PC-9 (cell line): ENCODE results near the gene MLST8. TPM values are rescaled to one million over a fixed set of nuclear protein-coding genes. Genes with fewer than 3 reads are reported as not detected.

Experiments used
- BruUV-seq: library from RNA; stranded (reverse); fragments of 400-500 nt; replicated peaks from 2 replicates; lab custom pipeline; 2021; lab: Mats Ljungman, UMichigan
- CTCF ChIA-PET: fragments of 300-600 bp; sonication (Branson Sonifier 250); formaldehyde crosslinking; loops from one replicate; lab custom pipeline; 2022; ENCODE audit warnings: antibody characterized with exemption; lab: Charles Lee
- POLR2A ChIA-PET: fragments of 300-600 bp; sonication (Branson Sonifier 250); formaldehyde crosslinking; loops from one replicate; lab custom pipeline; 2022; ENCODE audit warnings: antibody characterized with exemption; ENCODE audit not compliant: unreplicated experiment; lab: Charles Lee
- DNase-seq, 2 experiments: peaks; one replicate each; pipeline versions ENCODE4 v3.0.0 to v3.0.0-alpha.2; 2015 to 2022; ENCODE audit warnings: mixed read lengths in 1 of 2
- H2AFZ ChIP-seq: fragments of 200-600 bp; sonication (generic); 2 replicates; pipeline ENCODE4 v1.8.1; 2017; ENCODE audit warnings: antibody characterized with exemption
- H3F3A ChIP-seq: fragments of 200-600 bp; sonication (generic); 2 replicates; pipeline ENCODE4 v1.8.1; 2017; ENCODE audit warnings: antibody characterized with exemption, mild to moderate bottlenecking, low read depth; ENCODE audit not compliant: insufficient read depth
- H3K27ac ChIP-seq: fragments of 200-600 bp; sonication (generic); 2 replicates; pipeline ENCODE4 v1.6.1; 2016; ENCODE audit warnings: mixed run types
- H3K27me3 ChIP-seq: fragments of 200-600 bp; sonication (generic); 2 replicates; pipeline ENCODE4 v1.6.1; 2016; ENCODE audit warnings: low read depth, mixed run types; ENCODE audit not compliant: insufficient read depth
- H3K36me3 ChIP-seq: fragments of 200-600 bp; sonication (generic); 2 replicates; pipeline ENCODE4 v1.6.1; 2016; ENCODE audit warnings: low read depth, mixed run types
- H3K4me1 ChIP-seq: fragments of 200-600 bp; sonication (generic); replicated peaks from 2 replicates; pipeline ENCODE4 v1.6.1; 2016; ENCODE audit warnings: mixed run types; ENCODE audit not compliant: insufficient read depth
- H3K4me2 ChIP-seq: fragments of 200-600 bp; sonication (generic); 2 replicates; pipeline ENCODE4 v1.6.1; 2017; ENCODE audit warnings: mixed run types
- H3K4me3 ChIP-seq: fragments of 200-600 bp; sonication (generic); 2 replicates; pipeline ENCODE4 v1.6.1; 2016; ENCODE audit warnings: mixed run types
- H3K79me2 ChIP-seq: fragments of 200-600 bp; sonication (generic); 2 replicates; pipeline ENCODE4 v1.6.1; 2017; ENCODE audit warnings: low read depth, mixed run types
- H3K9me2 ChIP-seq: fragments of 200-600 bp; sonication (generic); 2 replicates; pipeline ENCODE4 v1.8.1; 2017; ENCODE audit warnings: mild to moderate bottlenecking; ENCODE audit not compliant: insufficient read depth
- H3K9me3 ChIP-seq: fragments of 200-600 bp; sonication (generic); 2 replicates; pipeline ENCODE4 v1.8.1; 2016; ENCODE audit warnings: low read depth; ENCODE audit not compliant: insufficient read depth
- H4K20me1 ChIP-seq: fragments of 200-600 bp; sonication (generic); 2 replicates; pipeline ENCODE4 v1.8.1; 2017; ENCODE audit not compliant: insufficient read depth
- EZH2 ChIP-seq: fragments of 200-600 bp; sonication (generic); IDR thresholded peaks from 2 replicates; pipeline ENCODE4 v1.8.0; 2017; ENCODE audit warnings: antibody characterized with exemption, low read depth
- intact Hi-C: fragments of 100-400 bp; cut with micrococcal nuclease; formaldehyde crosslinking; loops from one replicate; pipeline ENCODE4 v1.10.0; 2022; ENCODE audit not compliant: unreplicated experiment
- total RNA-seq: library from RNA; stranded (reverse); gene quantifications from 2 replicates; pipeline ENCODE4 v1.2.3, GENCODE V29; 2021
- TF ChIP-seq, protein P1 (sequence below): fragments of 200-600 bp; sonication (generic); conservative IDR thresholded peaks from 2 replicates; pipeline ENCODE4 v1.6.1; 2017; ENCODE audit warnings: mixed run types, antibody characterized with exemption, mild to moderate bottlenecking, moderate library complexity

Gene MLST8
- total RNA-seq, 1 experiment from 2014 or later, result 66.3 TPM

DNA sequence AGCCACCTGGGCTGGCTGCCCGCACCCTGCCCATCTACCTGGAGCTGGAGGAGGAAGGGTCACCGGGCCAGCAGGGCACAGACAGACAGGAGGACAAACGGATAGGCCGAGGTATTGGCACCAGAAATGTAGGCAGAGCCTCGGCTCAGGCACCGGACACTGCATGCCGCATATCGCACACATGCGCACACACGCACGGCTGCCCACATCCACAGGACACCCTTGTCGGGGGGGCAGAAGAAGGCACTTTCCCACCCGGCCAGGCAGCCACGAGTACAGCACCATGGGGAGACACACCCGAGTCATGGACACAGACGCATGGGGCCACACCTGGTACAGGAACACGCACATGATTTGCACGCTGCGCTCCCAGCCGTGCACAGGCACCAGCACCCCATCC, 23.3 kb upstream of the MLST8 start:
- no peaks in the 10 kb centered on the region for H3K79me2 ChIP-seq
- no peak for TF ChIP-seq EZH2
- TF ChIP-seq, protein P1, sequence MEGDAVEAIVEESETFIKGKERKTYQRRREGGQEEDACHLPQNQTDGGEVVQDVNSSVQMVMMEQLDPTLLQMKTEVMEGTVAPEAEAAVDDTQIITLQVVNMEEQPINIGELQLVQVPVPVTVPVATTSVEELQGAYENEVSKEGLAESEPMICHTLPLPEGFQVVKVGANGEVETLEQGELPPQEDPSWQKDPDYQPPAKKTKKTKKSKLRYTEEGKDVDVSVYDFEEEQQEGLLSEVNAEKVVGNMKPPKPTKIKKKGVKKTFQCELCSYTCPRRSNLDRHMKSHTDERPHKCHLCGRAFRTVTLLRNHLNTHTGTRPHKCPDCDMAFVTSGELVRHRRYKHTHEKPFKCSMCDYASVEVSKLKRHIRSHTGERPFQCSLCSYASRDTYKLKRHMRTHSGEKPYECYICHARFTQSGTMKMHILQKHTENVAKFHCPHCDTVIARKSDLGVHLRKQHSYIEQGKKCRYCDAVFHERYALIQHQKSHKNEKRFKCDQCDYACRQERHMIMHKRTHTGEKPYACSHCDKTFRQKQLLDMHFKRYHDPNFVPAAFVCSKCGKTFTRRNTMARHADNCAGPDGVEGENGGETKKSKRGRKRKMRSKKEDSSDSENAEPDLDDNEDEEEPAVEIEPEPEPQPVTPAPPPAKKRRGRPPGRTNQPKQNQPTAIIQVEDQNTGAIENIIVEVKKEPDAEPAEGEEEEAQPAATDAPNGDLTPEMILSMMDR, result no peak
- no peak overlapping the region for H3K27ac ChIP-seq
- 0 out of 2 replicates have a peak, but pooled peaks cover 3% of the 10 kb centered on the region for H4K20me1 ChIP-seq
- no peaks in the 10 kb centered on the region for H3K9me2 ChIP-seq
- BruUV-seq, result no TSS peak
- no peaks in the 10 kb centered on the region for H3K9me3 ChIP-seq
- no peak for DNase-seq
- H3K36me3 ChIP-seq, result no peaks in the 10 kb centered on the region
- ChIA-PET POLR2A (no interaction called here), CTCF (no interaction called here)
- no peaks in the 10 kb centered on the region for H3K27me3 ChIP-seq
- H3K4me2 ChIP-seq, result no peak overlapping the region
- no peak overlapping the region for H2AFZ ChIP-seq
- no peak overlapping the region for H3K4me3 ChIP-seq
- H3K4me1 ChIP-seq, result no peaks in the 10 kb centered on the region
- no peaks in the 10 kb centered on the region for H3F3A ChIP-seq
- intact Hi-C loops, result no loop called here

- CTCF ChIA-PET, result no interaction called here
- H3K27me3 ChIP-seq, result no peaks in the 10 kb centered on the region
- no peaks in the 10 kb centered on the region for H3K9me3 ChIP-seq
- no TSS peak for BruUV-seq
- H3K4me3 ChIP-seq, result no peak overlapping the region
- no peaks in the 10 kb centered on the region for H3K36me3 ChIP-seq
- TF ChIP-seq, protein P1, result no peak
- TF ChIP-seq EZH2, result no peak
- intact Hi-C loops, result no loop called here
- no peak overlapping the region for H3K4me2 ChIP-seq
- H3K27ac ChIP-seq, result no peak overlapping the region
- no peak for DNase-seq
- no peaks in the 10 kb centered on the region for H3K9me2 ChIP-seq
- H3K79me2 ChIP-seq, result no peaks in the 10 kb centered on the region
- H3F3A ChIP-seq, result no peaks in the 10 kb centered on the region
- POLR2A ChIA-PET, result no interaction called here
- no peak overlapping the region for H2AFZ ChIP-seq
- no peaks in the 10 kb centered on the region for H3K4me1 ChIP-seq
- no peaks in the 10 kb centered on the region for H4K20me1 ChIP-seq
Observed at GRCh38 chr16:2183671-2184070, 21.6 kb upstream of the MLST8 start.

DNA sequence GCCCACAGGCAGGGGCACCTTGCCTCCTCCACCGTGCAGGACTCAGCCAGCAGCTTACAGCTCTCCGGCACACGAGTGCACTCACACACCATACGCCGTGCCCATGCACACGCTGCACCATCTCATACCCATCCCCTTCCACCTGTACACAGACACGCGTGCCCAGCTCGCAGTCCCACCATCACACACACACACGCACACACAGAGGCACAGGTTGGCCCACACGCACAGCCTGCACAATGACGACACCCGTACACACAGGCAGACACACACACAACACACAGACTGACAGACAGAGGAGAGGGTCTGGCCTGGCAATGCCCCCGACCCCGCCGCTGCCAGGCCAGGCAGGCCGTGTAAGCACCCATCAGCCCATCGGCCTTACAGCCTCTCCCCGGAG, 20.9 kb upstream of the MLST8 start:
- CTCF ChIA-PET, result interaction anchor here (0.6 kb wide), 1 partner anchor 49 kb away, joined by 3 read pairs; no protein-coding TSS in a partner anchor

More for the DNA sequence above, 20.9 kb upstream of the MLST8 start:
- no peaks in the 10 kb centered on the region for H3K9me3 ChIP-seq
- TF ChIP-seq EZH2, result no peak
- TF ChIP-seq, protein P1, result no peak
- no peak overlapping the region for H2AFZ ChIP-seq
- POLR2A ChIA-PET, result no interaction called here
- H4K20me1 ChIP-seq, result no peaks in the 10 kb centered on the region
- no peaks in the 10 kb centered on the region for H3K27me3 ChIP-seq
- no peak overlapping the region for H3K27ac ChIP-seq
- no peaks in the 10 kb centered on the region for H3K79me2 ChIP-seq
- H3K4me2 ChIP-seq, result no peak overlapping the region
- BruUV-seq, result no TSS peak
- no peaks in the 10 kb centered on the region for H3K36me3 ChIP-seq
- intact Hi-C loops, result no loop called here
- no peak for DNase-seq
- H3K4me3 ChIP-seq, result no peak overlapping the region
- no peaks in the 10 kb centered on the region for H3K9me2 ChIP-seq
- H3F3A ChIP-seq, result no peaks in the 10 kb centered on the region
- no peaks in the 10 kb centered on the region for H3K4me1 ChIP-seq
